ENCODE data around the gene FCHO1. TPM values are rescaled to one million over a fixed set of nuclear protein-coding genes. Genes with fewer than 3 reads are reported as not detected.

Gene FCHO1
- total RNA-seq, 4 donors from 2014 or later = 3.1 to 7.4 (median 4.9) TPM

- no peak for ATAC-seq (ENCODE audit: low FRiP score)
- TF ChIP-seq, protein P1, sequence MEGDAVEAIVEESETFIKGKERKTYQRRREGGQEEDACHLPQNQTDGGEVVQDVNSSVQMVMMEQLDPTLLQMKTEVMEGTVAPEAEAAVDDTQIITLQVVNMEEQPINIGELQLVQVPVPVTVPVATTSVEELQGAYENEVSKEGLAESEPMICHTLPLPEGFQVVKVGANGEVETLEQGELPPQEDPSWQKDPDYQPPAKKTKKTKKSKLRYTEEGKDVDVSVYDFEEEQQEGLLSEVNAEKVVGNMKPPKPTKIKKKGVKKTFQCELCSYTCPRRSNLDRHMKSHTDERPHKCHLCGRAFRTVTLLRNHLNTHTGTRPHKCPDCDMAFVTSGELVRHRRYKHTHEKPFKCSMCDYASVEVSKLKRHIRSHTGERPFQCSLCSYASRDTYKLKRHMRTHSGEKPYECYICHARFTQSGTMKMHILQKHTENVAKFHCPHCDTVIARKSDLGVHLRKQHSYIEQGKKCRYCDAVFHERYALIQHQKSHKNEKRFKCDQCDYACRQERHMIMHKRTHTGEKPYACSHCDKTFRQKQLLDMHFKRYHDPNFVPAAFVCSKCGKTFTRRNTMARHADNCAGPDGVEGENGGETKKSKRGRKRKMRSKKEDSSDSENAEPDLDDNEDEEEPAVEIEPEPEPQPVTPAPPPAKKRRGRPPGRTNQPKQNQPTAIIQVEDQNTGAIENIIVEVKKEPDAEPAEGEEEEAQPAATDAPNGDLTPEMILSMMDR (IDR thresholded peaks at IDR 0.05) = no peak
Observed at GRCh38 chr19:17831419-17831888, 80.2 kb downstream of the FCHO1 start.

GRCh38 chr19:17832443-17833208 is 81.3 kb downstream of the FCHO1 start:
- TF ChIP-seq, protein P1 (IDR thresholded peaks at IDR 0.05) = no peak
- ATAC-seq (ENCODE audit: low FRiP score) = no peak
- no peak for DNase-seq (ENCODE audit: low spot score)

More at GRCh38 chr19:17831419-17831888, 80.2 kb downstream of the FCHO1 start:
- DNase-seq (ENCODE audit: low spot score) = no peak

GRCh38 chr19:17834350-17835181 is 83.3 kb downstream of the FCHO1 start:
- DNase-seq (ENCODE audit: low spot score) (no peak), ATAC-seq (ENCODE audit: low FRiP score) (no peak)
- TF ChIP-seq, protein P1 (IDR thresholded peaks at IDR 0.05) = no peak

GRCh38 chr19:17835182-17836006 is 84.1 kb downstream of the FCHO1 start:
- no peak for DNase-seq (ENCODE audit: low spot score)
- ATAC-seq (ENCODE audit: low FRiP score) = no peak
- TF ChIP-seq, protein P1 (IDR thresholded peaks at IDR 0.05) = no peak

- no peak for ATAC-seq (ENCODE audit: low FRiP score)
- DNase-seq (ENCODE audit: low spot score) = no peak
- TF ChIP-seq, protein P1 (IDR thresholded peaks at IDR 0.05) = no peak
Observed at GRCh38 chr19:17836530-17836929, 85.3 kb downstream of the FCHO1 start.

DNA sequence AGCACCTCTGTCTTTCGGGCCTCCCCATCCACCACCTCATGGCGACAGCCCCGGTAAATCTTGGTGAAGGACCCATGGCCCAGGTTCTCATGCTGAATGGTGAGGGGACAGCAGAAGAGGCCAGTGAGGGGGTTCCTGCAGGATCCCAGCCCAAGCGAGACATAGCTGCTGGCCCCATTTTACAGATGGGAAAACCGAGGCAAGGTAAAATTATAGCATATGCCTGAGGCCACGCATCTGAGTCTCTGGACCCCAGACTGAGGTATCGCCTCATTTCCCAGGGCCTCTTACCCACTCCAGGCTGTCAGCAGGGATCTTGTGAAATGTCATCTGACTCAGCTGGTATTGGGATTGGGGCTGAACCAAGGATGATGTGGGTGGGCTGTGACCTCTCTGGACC is 86.7 kb downstream of the FCHO1 start:
- TF ChIP-seq, protein P1 (IDR thresholded peaks at IDR 0.05) = no peak
- DNase-seq (ENCODE audit: low spot score) = no peak
- ATAC-seq (ENCODE audit: low FRiP score) = no peak

Other genes with a start within 250 kb of the FCHO1 start
- gene PGLS, start 239.8 kb upstream of the FCHO1 start, total RNA-seq = 10 to 100 TPM; 57.8 to 92.5 (median 69.0) TPM
- gene COLGALT1, start 195.8 kb upstream of the FCHO1 start, total RNA-seq = 100 to 1,000 TPM in 3 of 4 donors, 10 to 100 TPM in 1; 70.0 to 141 (median 115) TPM
- gene UNC13A, start 63.1 kb upstream of the FCHO1 start, total RNA-seq = under 1 TPM; 0.09 to 0.24 (median 0.14) TPM
- gene MAP1S, start 32.0 kb upstream of the FCHO1 start, total RNA-seq = 10 to 100 TPM; 19.4 to 35.9 (median 23.8) TPM
- gene B3GNT3, start 43.7 kb downstream of the FCHO1 start, total RNA-seq = under 1 TPM in 2 of 4 donors, not detected in 2; 0.19 to 0.32 TPM
- gene INSL3, start 70.0 kb downstream of the FCHO1 start, total RNA-seq = 1 to 10 TPM in 1 of 4 donors, not detected in 3; 2.7 TPM
- 10 to 100 TPM in 2 of 4 donors, 1 to 10 TPM in 2; 2.3 to 25.1 (median 13.4) TPM for gene JAK3, start 96.5 kb downstream of the FCHO1 start, total RNA-seq
- 1,000 to 10,000 TPM; 1,225 to 1,599 (median 1,335) TPM for gene RPL18A, start 108.4 kb downstream of the FCHO1 start, total RNA-seq
- gene SLC5A5, start 120.5 kb downstream of the FCHO1 start, total RNA-seq = under 1 TPM in 1 of 4 donors, not detected in 3; 0.09 TPM
- gene CCDC124, start 181.5 kb downstream of the FCHO1 start, total RNA-seq = 10 to 100 TPM; 34.7 to 73.4 (median 49.5) TPM
- 1 to 10 TPM in 1 of 4 donors, under 1 TPM in 2, not detected in 1; 0.12 to 1.0 (median 0.88) TPM for gene KCNN1, start 215.6 kb downstream of the FCHO1 start, total RNA-seq

All from omental fat pad (tissue), 4 donors.